IPS-18c (cell line): ENCODE results near the gene CROCC.
"Not testable (repeated sequence)": the region's sequence is repeated elsewhere in the genome, so short reads cannot be mapped to it uniquely, and the experiment has no call there.

Source experiments
- H3K4me3 ChIP-seq: 2 replicates; pipeline ENCODE4 v1.7.0; 2013; ENCODE audit warnings: low read depth, mild to moderate bottlenecking, low read length, moderate library complexity; ENCODE audit not compliant: insufficient read depth
- H3K9me3 ChIP-seq: one replicate; pipeline ENCODE4 v1.6.1; 2013; ENCODE audit warnings: mild to moderate bottlenecking, low read length, moderate library complexity; ENCODE audit not compliant: control insufficient read depth, insufficient read depth

The CROCC gene, protein sequence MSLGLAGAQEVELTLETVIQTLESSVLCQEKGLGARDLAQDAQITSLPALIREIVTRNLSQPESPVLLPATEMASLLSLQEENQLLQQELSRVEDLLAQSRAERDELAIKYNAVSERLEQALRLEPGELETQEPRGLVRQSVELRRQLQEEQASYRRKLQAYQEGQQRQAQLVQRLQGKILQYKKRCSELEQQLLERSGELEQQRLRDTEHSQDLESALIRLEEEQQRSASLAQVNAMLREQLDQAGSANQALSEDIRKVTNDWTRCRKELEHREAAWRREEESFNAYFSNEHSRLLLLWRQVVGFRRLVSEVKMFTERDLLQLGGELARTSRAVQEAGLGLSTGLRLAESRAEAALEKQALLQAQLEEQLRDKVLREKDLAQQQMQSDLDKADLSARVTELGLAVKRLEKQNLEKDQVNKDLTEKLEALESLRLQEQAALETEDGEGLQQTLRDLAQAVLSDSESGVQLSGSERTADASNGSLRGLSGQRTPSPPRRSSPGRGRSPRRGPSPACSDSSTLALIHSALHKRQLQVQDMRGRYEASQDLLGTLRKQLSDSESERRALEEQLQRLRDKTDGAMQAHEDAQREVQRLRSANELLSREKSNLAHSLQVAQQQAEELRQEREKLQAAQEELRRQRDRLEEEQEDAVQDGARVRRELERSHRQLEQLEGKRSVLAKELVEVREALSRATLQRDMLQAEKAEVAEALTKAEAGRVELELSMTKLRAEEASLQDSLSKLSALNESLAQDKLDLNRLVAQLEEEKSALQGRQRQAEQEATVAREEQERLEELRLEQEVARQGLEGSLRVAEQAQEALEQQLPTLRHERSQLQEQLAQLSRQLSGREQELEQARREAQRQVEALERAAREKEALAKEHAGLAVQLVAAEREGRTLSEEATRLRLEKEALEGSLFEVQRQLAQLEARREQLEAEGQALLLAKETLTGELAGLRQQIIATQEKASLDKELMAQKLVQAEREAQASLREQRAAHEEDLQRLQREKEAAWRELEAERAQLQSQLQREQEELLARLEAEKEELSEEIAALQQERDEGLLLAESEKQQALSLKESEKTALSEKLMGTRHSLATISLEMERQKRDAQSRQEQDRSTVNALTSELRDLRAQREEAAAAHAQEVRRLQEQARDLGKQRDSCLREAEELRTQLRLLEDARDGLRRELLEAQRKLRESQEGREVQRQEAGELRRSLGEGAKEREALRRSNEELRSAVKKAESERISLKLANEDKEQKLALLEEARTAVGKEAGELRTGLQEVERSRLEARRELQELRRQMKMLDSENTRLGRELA (N-terminal part only)

GRCh38 chr1:16921391-16922185 is at the start of gene CROCC:
TSS of gene CROCC (plus strand) at chr1:16921931. CDS start at chr1:16922019, 88 bp downstream.
- Histone ChIP-seq H3K9me3 (no peaks in the 10 kb centered on the region), H3K4me3 (peak within 1 kb of the TSS; percentile 66)

- H3K4me3 ChIP-seq = peak overlapping the region; percentile 76
- H3K9me3 ChIP-seq = not testable (repeated sequence)
Observed at GRCh38 chr1:16872152-16873075, 49.3 kb upstream of the CROCC start.

DNA sequence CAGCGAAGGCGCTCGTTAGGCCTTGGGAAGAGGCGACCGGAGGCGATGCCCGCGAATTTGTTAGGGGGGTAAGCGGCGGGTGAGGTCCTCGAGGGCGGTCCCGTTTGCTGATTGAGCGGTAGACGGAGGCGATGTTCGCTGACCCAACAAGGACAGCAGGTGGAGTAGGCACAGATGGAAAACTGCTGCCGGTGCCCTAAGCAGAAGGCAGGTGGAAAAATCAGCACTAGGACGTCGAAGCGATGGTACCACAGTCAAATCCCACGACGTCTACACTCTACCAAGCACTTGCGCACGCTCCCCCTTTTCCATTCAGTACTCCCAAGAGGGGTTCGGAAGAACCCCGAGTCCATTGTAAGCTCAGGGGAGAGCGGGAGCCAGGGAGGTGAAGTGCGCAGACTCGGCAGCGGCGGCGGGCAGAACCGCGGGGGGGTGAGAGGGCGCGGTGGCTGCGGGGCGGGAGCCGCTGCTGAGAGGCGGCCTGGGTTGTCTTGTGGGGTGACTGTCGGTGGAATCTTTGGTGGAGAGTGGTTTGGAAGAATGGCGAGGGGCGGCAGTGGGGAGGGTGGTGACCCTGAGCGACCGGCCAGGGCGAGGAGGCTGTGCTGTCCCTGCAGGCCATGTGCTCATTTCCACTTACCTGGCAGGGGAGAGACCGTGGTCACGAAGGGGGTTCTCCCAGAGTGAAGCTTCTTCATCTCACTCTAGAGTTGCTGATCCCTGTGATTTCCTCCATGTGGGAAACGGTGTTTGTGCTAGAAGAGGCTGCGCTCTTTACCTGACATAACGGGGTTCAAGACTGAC is 48.5 kb upstream of the CROCC start:
- H3K4me3 ChIP-seq = peak overlapping the region; percentile 76; the same call in 1 of the 2 replicates
- not testable (repeated sequence) for H3K9me3 ChIP-seq

DNA sequence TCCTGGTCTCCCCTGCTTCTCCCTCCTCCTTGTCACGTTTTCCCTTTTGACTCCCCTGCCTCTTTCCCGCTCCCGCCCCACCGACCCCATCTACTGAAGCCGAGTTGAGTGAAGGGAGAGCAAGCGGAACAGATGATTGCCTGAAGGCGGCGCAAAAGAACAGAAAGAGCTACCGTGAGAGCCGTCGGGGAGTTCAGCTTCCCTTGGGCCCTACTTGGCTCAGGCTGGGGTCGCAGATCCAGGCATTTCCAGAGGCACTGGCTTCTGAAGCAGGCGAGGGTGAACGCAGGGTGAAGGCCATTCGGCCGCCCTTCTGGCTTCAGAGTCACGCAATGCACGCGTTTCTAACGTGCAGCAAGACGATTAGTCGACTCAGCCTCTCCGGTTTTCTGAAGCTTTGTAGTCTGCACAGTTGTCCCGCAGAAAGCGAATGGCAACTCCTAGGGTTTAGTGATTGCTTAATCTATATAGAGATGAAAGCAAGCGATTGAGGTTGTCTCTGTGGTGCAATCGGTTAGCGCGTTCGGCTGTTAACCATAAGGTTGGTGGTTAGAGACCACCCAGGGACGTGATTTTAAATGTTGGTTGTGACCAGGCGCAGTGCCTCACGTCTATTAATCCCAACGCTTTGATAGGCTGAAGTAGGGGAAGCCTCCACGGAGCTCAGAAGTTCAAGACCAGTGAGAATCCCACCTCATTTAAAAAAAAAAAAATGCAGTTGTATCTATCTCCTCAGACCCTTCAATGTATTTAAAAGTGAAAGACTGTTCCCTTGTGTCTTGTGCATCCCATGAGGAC is 46.6 kb upstream of the CROCC start:
- not testable (repeated sequence) for H3K4me3 ChIP-seq, H3K9me3 ChIP-seq

DNA sequence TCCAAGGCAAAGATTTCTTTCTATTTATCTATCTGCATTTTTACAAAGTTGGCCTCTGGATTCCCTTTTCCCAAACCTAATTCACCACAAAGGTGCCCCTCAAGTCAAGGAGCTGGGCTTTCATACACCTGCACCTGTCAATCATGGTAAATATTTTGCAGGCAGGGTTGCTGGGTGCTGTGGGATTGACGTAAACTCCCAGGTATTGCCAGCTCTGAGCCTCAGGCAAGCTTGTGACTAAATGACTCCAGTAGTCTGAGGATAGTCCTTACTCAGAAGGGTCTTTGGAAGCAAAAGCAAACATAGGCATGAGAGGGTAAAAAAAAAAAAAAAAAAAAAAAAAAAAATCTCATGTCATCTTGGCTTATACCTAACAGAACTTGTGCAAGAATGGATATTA is 40.0 kb upstream of the CROCC start:
- not testable (repeated sequence) for H3K4me3 ChIP-seq, H3K9me3 ChIP-seq

DNA sequence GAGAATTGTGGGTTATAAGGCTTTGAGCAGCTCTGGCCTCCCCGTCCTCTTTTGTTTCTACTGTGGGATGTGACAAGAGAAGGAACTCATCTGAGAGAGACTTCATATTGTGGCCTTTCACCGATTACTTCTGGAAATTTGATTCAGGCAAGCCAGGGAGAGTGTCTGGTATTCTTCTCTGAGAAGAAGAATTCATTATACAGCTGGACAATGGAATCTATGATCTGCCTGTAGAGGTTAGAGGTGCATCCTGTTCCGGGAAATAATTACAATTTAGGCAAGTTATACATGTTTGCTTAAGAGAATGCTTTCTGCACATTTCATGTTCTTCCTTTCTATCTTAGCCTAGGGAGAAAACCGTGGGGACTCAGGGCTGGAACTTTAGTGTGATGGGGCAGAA is 38.7 kb upstream of the CROCC start:
- no peak overlapping the region for H3K4me3 ChIP-seq
- H3K9me3 ChIP-seq = no peaks in the 10 kb centered on the region

DNA sequence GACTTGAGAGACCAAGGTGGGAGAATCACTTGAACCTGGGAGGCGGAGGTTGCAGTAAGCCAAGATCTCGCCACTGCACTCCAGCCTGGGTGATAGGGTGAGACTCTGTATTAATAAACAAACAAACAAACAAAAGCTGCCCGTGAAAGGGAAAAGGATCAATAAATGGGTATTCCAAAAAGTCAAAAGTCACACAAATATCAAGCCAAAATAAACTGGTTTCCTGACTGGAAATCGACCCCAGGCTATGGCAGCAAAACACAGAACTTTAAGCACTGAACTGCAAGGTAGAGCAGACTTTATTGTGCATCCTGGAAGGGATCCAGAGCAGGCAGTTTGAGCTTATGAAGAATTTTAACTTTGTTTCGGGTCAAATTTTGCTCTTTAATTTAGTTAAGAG is 37.2 kb upstream of the CROCC start:
- not testable (repeated sequence) for H3K9me3 ChIP-seq, H3K4me3 ChIP-seq

GRCh38 chr1:16886860-16887605 is 34.7 kb upstream of the CROCC start:
- peaks cover 2% of the 10 kb centered on the region for H3K9me3 ChIP-seq
- H3K4me3 ChIP-seq = no peak overlapping the region

DNA sequence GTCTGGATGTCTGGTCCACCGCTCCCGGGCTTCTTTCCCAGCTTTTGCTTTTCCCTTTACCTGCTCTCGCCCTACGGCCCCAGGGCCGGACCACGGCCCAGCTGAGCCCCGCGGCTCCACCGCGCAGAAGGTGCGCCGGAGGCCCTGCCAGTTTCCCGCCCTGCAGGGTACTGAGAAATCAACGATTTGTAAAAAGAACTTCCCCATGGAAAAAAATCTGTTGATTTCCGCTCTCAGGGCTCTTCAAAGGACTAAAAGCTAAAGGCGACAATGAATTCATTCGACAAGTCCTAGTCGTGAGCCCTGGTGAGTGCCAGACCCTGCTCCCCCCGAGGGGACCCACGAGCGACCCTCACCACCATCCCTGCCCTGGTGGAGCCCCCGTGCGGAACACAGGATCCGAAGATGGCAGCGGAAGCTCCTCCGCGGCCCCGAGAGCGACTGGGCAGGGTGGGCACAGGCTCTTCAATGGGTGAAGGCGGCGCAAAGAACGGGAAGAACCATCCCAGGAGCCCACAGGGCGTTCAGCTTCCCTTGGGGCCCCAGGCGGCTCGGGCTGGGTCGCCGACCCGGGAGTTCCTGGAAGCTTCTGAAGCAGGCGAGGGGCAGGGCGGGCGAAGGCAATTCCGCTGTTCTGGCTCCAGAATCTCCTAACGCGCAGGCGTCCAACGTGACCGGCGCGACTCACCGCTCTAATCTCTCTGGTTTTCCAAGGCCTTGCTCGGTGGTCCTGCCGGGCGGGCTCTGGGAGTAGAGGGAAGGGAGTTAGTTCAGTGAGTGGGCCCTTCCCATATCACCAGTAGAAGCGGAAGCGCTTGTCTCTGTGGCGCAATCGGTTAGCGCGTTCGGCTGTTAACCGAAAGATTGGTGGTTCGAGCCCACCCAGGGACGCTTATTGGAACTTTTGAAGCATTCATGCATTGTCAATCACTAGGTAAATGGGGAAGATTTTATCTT is 32.6 kb upstream of the CROCC start:
- peaks cover 2% of the 10 kb centered on the region for H3K9me3 ChIP-seq
- peak overlapping the region; percentile 91 for H3K4me3 ChIP-seq

DNA sequence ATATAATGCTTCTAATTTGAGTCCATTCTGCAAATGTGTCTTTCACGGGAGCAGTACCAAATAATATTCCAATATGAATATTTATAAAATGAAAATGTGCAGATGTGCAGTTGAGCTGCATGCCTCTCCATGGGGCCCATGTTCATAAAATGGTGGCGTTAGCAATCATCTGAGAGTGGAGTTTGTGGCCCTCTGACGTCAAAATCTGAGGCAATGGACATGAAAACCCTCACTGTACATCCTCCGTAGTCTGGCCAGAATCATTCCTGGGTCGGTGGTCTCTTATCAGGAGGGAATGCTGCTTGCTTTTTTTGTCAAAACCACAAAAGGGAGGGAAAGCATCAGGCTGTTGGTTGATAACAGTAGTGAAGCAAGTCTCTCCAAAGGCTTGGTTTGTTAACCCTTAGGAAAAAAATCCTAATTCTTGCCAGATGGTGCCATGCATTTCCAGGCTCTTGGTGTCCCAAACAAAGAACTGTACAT is 31.2 kb upstream of the CROCC start:
- H3K9me3 ChIP-seq, H3K4me3 ChIP-seq: not testable (repeated sequence)

GRCh38 chr1:16891057-16891456 is 30.7 kb upstream of the CROCC start:
- H3K4me3 ChIP-seq, H3K9me3 ChIP-seq: not testable (repeated sequence)

DNA sequence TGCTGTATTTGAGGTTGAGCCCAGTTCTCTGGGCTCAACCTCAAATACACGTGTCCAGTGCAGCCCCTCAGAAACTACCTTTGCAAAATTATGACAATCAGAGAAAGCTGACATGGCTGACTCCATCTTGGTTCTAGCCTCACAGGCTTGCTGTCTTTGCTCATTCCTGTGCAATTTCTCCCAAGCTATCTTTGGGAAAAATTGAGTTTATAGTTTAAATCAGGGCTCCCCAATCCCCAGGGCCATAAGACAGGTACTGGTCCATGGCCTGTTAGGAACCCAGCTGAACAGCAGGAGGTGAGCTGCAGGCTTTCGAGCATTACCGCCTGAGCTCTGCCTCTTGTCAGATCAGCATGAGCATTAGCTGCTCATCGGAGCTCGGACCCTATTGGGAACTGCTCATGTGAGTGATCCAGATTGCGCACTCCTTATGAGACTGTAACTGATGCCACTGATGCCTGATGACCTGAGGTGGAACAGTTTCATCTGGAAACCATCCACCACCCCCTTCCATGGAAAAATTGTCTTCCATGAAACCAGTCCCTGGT is 28.7 kb upstream of the CROCC start:
- H3K9me3 ChIP-seq, H3K4me3 ChIP-seq: not testable (repeated sequence)

DNA sequence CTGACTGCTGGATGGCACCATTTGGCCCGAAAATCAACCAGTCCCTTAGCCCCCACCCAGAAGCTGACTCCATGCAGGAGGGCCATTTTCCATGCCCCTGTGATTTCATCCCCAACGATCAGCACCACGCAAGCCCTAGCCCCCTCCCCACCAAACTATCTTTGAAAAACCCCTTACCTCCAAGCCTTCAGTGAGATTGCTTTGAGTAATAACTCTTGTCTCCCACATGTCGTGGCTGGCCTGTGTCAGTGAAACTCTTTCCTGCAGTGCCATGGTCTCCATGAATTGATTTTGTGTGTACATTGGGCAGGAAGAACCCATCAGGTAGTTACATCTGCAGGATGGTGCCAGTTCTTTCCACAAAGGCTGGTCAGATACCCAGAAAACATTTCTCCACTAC is 27.9 kb upstream of the CROCC start:
- H3K9me3 ChIP-seq, H3K4me3 ChIP-seq: not testable (repeated sequence)
